Measurements from ENCODE around the gene MMAA. TPM values are rescaled to one million over a fixed set of nuclear protein-coding genes. Genes with fewer than 3 reads are reported as not detected.
"Not testable (repeated sequence)": the region's sequence is repeated elsewhere in the genome, so short reads cannot be mapped to it uniquely, and the experiment has no call there.

The MMAA gene
- total and polyA plus RNA-seq, 4 donors = 4.8 to 18.9 (median 15.3) TPM

- Histone ChIP-seq H3K4me1 (ENCODE audit: control insufficient read depth in 4 of 4, insufficient read depth in 4 of 4, low read length in 3 of 4) (no peaks in the 10 kb centered on the region), H3K4me3 (ENCODE audit: low read depth in 1 of 3, low read length in 3 of 3) (no peak overlapping the region), H3K27ac (ENCODE audit: low read depth in 1 of 2, low read length in 2 of 2) (no peak overlapping the region), H3K9ac (ENCODE audit: low read depth in 1 of 2, low read length in 2 of 2) (no peak overlapping the region), H3K27me3 (ENCODE audit: control insufficient read depth in 4 of 4, insufficient read depth in 4 of 4, low read length in 3 of 4) (no peaks in the 10 kb centered on the region), H3K36me3 (ENCODE audit: control insufficient read depth in 4 of 4, insufficient read depth in 3 of 4, low read depth in 1 of 4, low read length in 3 of 4) (no peaks in the 10 kb centered on the region), H3K9me3 (ENCODE audit: control insufficient read depth in 4 of 4, low read length in 3 of 4) (no peaks in the 10 kb centered on the region)
- DNase-seq (ENCODE audit: low spot score) = no peak
- TF ChIP-seq NR2F2 (IDR thresholded peaks at IDR 0.05) = no peak
- TF ChIP-seq REST (IDR thresholded peaks at IDR 0.05) = no peak
- no peak for TF ChIP-seq TAF1 (conservative IDR thresholded peaks at IDR 0.05)
- no peak for TF ChIP-seq JUND (IDR thresholded peaks at IDR 0.05)
- no peak for TF ChIP-seq RAD21 (IDR thresholded peaks at IDR 0.05)
- no peak for TF ChIP-seq FOXA2 (IDR thresholded peaks at IDR 0.05)
- TF ChIP-seq HNF4A (conservative IDR thresholded peaks at IDR 0.05) = no peak
- WGBS = 52% methylated on average over 3 of the region's 3 CpGs
Observed at GRCh38 chr4:145587088-145587754, 32.0 kb upstream of the MMAA start.

DNA sequence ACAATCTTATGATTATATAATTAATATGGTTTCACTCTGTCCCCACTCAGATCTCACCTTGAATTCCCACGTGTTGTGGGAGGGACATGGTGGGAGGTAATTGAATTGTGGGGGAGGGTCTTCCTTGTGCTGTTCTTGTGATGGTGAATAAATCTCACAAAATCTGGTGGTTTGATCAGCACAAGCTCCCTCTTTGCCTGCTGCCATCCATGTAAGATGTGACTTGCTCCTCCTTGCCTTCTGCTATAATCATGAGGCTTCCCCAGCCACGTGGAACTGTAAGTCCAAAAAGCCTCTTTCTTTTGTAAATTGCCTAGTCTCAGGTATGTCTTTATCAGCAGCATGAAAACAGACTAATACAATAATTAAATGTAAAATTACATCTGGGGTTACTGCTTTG, 29.8 kb upstream of the MMAA start:
- H3K4me3 ChIP-seq (ENCODE audit: low read depth in 1 of 3, low read length in 3 of 3); DNase-seq (ENCODE audit: low spot score); H3K27me3 ChIP-seq (ENCODE audit: control insufficient read depth in 4 of 4, insufficient read depth in 4 of 4, low read length in 3 of 4); H3K9me3 ChIP-seq (ENCODE audit: control insufficient read depth in 4 of 4, low read length in 3 of 4); H3K36me3 ChIP-seq (ENCODE audit: control insufficient read depth in 4 of 4, insufficient read depth in 3 of 4, low read depth in 1 of 4, low read length in 3 of 4); H3K27ac ChIP-seq (ENCODE audit: low read depth in 1 of 2, low read length in 2 of 2); H3K4me1 ChIP-seq (ENCODE audit: control insufficient read depth in 4 of 4, insufficient read depth in 4 of 4, low read length in 3 of 4); H3K9ac ChIP-seq (ENCODE audit: low read depth in 1 of 2, low read length in 2 of 2): not testable (repeated sequence)
- 67% methylated on average over 2 of the region's 2 CpGs for whole genome bisulfite sequencing

DNA sequence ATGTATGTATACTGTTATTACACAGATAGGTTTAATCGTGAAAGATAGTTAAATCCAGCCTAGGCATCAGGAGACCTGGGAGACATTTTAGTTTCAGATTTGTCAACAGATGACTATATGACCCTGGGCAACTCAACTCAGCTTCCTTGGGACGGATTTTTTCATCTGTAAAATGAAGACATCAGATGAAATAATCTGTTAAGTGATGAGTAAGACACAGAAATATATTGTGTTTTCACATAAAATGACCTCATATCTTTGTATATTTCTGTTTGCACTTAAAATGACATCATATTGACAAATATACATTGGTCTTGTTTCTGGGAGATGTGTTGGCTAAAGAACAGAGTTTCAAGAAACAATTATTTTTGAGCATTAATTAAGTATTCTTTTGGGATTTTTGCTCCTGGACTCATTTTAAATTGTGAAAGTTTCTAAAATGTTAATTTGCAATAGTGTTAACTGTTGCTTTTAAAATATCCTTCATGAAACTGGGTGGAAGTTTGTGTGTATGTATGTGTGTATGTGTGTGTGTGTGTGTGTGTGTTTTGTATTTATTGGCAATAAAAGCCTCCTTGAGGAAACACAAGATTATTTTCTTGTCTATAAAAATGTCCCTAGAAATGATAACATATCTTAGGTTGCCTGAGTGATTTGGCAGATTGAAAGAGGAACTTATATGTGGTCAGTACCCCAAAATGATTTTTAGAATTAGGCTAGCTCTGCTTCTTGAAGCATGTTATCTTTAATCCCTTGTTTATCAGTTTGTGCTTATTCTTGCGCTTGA, 29.1 kb upstream of the MMAA start:
- H3K4me1 ChIP-seq (ENCODE audit: control insufficient read depth in 4 of 4, insufficient read depth in 4 of 4, low read length in 3 of 4) = no peaks in the 10 kb centered on the region
- no peak for DNase-seq (ENCODE audit: low spot score)
- no peak overlapping the region for H3K27ac ChIP-seq (ENCODE audit: low read depth in 1 of 2, low read length in 2 of 2)
- TF ChIP-seq NR2F2 (IDR thresholded peaks at IDR 0.05) (no peak), RAD21 (IDR thresholded peaks at IDR 0.05) (no peak), EGR1 (IDR thresholded peaks at IDR 0.05; ENCODE audit: low read depth in 2 of 2) (no peak), REST (IDR thresholded peaks at IDR 0.05) (no peak), FOXA2 (IDR thresholded peaks at IDR 0.05) (no peak), SP1 (IDR thresholded peaks at IDR 0.05) (no peak), MAX (IDR thresholded peaks at IDR 0.05) (no peak)
- H3K27me3 ChIP-seq (ENCODE audit: control insufficient read depth in 4 of 4, insufficient read depth in 4 of 4, low read length in 3 of 4) = no peaks in the 10 kb centered on the region
- no peak overlapping the region for H3K9ac ChIP-seq (ENCODE audit: low read depth in 1 of 2, low read length in 2 of 2)
- WGBS = 77% methylated on average over 3 of the region's 3 CpGs
- H3K4me3 ChIP-seq (ENCODE audit: low read depth in 1 of 3, low read length in 3 of 3) = no peak overlapping the region
- H3K36me3 ChIP-seq (ENCODE audit: control insufficient read depth in 4 of 4, insufficient read depth in 3 of 4, low read depth in 1 of 4, low read length in 3 of 4) = no peaks in the 10 kb centered on the region
- no peaks in the 10 kb centered on the region for H3K9me3 ChIP-seq (ENCODE audit: control insufficient read depth in 4 of 4, low read length in 3 of 4)

All from liver (tissue), 9 donors.